Endodermal cell (in vitro differentiated cells): Measurements from ENCODE around the gene TTR. TPM values are rescaled to one million over a fixed set of nuclear protein-coding genes. Genes with fewer than 3 reads are reported as not detected.
A peak's percentile ranks its signal among the peaks of the same experiment; 100 is the strongest.

Source experiments
- DNase-seq: peaks from one replicate; pipeline ENCODE4 v3.0.0-alpha.2; 2017
- H3K27ac ChIP-seq: 2 replicates; pipeline ENCODE4 v1.5.1; 2013; ENCODE audit warnings: mild to moderate bottlenecking, low read depth, low read length, moderate library complexity
- H3K27me3 ChIP-seq: 2 replicates; pipeline ENCODE4 v1.6.1; 2013; ENCODE audit warnings: mild to moderate bottlenecking, low read length, moderate library complexity; ENCODE audit not compliant: insufficient read depth, control insufficient read depth, poor library complexity, severe bottlenecking
- H3K36me3 ChIP-seq: 2 replicates; pipeline ENCODE4 v1.7.0; 2013; ENCODE audit warnings: mild to moderate bottlenecking, low read length, moderate library complexity; ENCODE audit not compliant: control insufficient read depth, insufficient read depth
- H3K4me1 ChIP-seq: one replicate; pipeline ENCODE4 v1.7.0; 2013; ENCODE audit warnings: low read length; ENCODE audit not compliant: control insufficient read depth, insufficient read depth
- H3K4me3 ChIP-seq: 2 replicates; pipeline ENCODE4 v1.5.1; 2013; ENCODE audit warnings: mild to moderate bottlenecking, low read length, moderate library complexity
- H3K9ac ChIP-seq: 2 replicates; pipeline ENCODE4 v1.6.1; 2013; ENCODE audit warnings: mild to moderate bottlenecking, low read length, moderate library complexity; ENCODE audit not compliant: poor library complexity, severe bottlenecking; ENCODE audit errors: extremely low read depth
- H3K9me3 ChIP-seq: 2 replicates; pipeline ENCODE4 v1.6.1; 2013; ENCODE audit warnings: mild to moderate bottlenecking, low read length, moderate library complexity; ENCODE audit not compliant: control insufficient read depth
- H3K27ac Mint-ChIP-seq: 2 replicates; pipeline ENCODE4 v1.8.0; 2020; ENCODE audit warnings: mixed read lengths
- H3K27me3 Mint-ChIP-seq: 2 replicates; pipeline ENCODE4 v1.8.0; 2021; ENCODE audit warnings: mild to moderate bottlenecking, mixed read lengths; ENCODE audit not compliant: insufficient read depth
- H3K36me3 Mint-ChIP-seq: 2 replicates; pipeline ENCODE4 v1.8.0; 2020; ENCODE audit warnings: low read depth, mixed read lengths
- H3K4me1 Mint-ChIP-seq: 2 replicates; pipeline ENCODE4 v1.8.0; 2020; ENCODE audit warnings: mixed read lengths
- H3K4me3 Mint-ChIP-seq: 2 replicates; pipeline ENCODE4 v1.8.0; 2020; ENCODE audit warnings: mild to moderate bottlenecking, moderate library complexity, mixed read lengths
- H3K9me3 Mint-ChIP-seq: 2 replicates; pipeline ENCODE4 v1.8.0; 2020; ENCODE audit warnings: mild to moderate bottlenecking, mixed read lengths
- CTCF ChIP-seq: fragments of 200-600 bp; sonication (generic); conservative IDR thresholded peaks from 2 replicates; pipeline ENCODE4 v1.5.0; 2021; ENCODE audit warnings: antibody characterized with exemption, mild to moderate bottlenecking
- WGBS, 2 experiments: methylation state at CpG; one replicate each; pipeline versions ENCODE4 v1.1.5 to v1.1.7; 2013; ENCODE audit warnings: missing lambda C conversion rate in 2 of 2, mixed read lengths in 1 of 2; ENCODE audit not compliant: insufficient coverage in 1 of 2, insufficient read length in 1 of 2; 5-methylcytosine and 5-hydroxymethylcytosine counted together
- total RNA-seq, 2 donors: library from RNA; stranded (reverse); fragmentation: NEBNext Ultra II Directional in 1 of 2; extraction: Animal tissue kit (Norgen Biotek cat#: 25700) in 1 of 2; gene quantifications; 2 replicates in 1 of 2; 3 replicates in 1 of 2; pipeline ENCODE4 v1.2.1, GENCODE V29; 2021

Gene TTR
- total RNA-seq, 2 donors from 2014 or later, result not detected

- Histone ChIP-seq H3K27me3 (no peaks in the 10 kb centered on the region), H3K27ac (no peak overlapping the region), H3K9me3 (peaks cover 5% of the 10 kb centered on the region), H3K4me1 (no peaks in the 10 kb centered on the region), H3K9ac (no peak overlapping the region), H3K4me3 (no peak overlapping the region), H3K36me3 (no peaks in the 10 kb centered on the region)
- H3K9me3 Mint-ChIP-seq, result no peaks in the 10 kb centered on the region
- DNase-seq, result peak; percentile 25
- no peaks in the 10 kb centered on the region for H3K36me3 Mint-ChIP-seq
- H3K27me3 Mint-ChIP-seq, result no peaks in the 10 kb centered on the region
- 92 to 98% methylated on average over 7 to 10 of the region's 10 CpGs for WGBS, 2 experiments
- TF ChIP-seq CTCF, result no peak
- peaks cover 2% of the 10 kb centered on the region for H3K4me1 Mint-ChIP-seq
- no peak overlapping the region for H3K27ac Mint-ChIP-seq
- H3K4me3 Mint-ChIP-seq, result no peak overlapping the region
Observed at GRCh38 chr18:31592506-31593157, 955 bp downstream of the TTR start.

GRCh38 chr18:31595121-31595771, 3.6 kb downstream of the TTR start:
- Mint-ChIP-seq H3K4me3 (no peak overlapping the region), H3K4me1 (peaks cover 1% of the 10 kb centered on the region), H3K9me3 (no peaks in the 10 kb centered on the region), H3K27ac (no peak overlapping the region), H3K36me3 (no peaks in the 10 kb centered on the region), H3K27me3 (no peaks in the 10 kb centered on the region)
- Histone ChIP-seq H3K27me3 (no peaks in the 10 kb centered on the region), H3K9ac (no peak overlapping the region), H3K4me3 (no peak overlapping the region), H3K36me3 (no peaks in the 10 kb centered on the region), H3K9me3 (no peaks in the 10 kb centered on the region), H3K4me1 (no peaks in the 10 kb centered on the region), H3K27ac (peak overlapping the region; percentile 16)
- WGBS, 2 experiments, result 91 to 92% methylated on average over 3 to 5 of the region's 5 CpGs
- DNase-seq, result no peak
- no peak for TF ChIP-seq CTCF

GRCh38 chr18:31596081-31596872, 4.6 kb downstream of the TTR start:
- Histone ChIP-seq H3K27ac (peak overlapping the region; percentile 16), H3K9ac (no peak overlapping the region), H3K9me3 (no peaks in the 10 kb centered on the region), H3K36me3 (no peaks in the 10 kb centered on the region), H3K4me3 (no peak overlapping the region), H3K27me3 (no peaks in the 10 kb centered on the region), H3K4me1 (no peaks in the 10 kb centered on the region)
- peaks cover 1% of the 10 kb centered on the region for H3K4me1 Mint-ChIP-seq
- no peaks in the 10 kb centered on the region for H3K9me3 Mint-ChIP-seq
- no peak for TF ChIP-seq CTCF
- no peak overlapping the region for H3K27ac Mint-ChIP-seq
- no peak overlapping the region for H3K4me3 Mint-ChIP-seq
- no peaks in the 10 kb centered on the region for H3K36me3 Mint-ChIP-seq
- 90 to 91% methylated on average over 8 to 9 of the region's 9 CpGs for WGBS, 2 experiments
- no peaks in the 10 kb centered on the region for H3K27me3 Mint-ChIP-seq
- DNase-seq, result no peak
